K562 (cell line): ENCODE results near the gene CAB39. TPM values are rescaled to one million over a fixed set of nuclear protein-coding genes. Genes with fewer than 3 reads are reported as not detected.

Experiments
- ATAC-seq: fragments of 200-7000 bp; cut with Tn5 transposase; 3 replicates; pipeline ENCODE4 v1.9.1; 2020; ENCODE audit warnings: moderate library complexity
- BruUV-seq: library from RNA; stranded (reverse); fragments of 400-500 nt; replicated peaks from 2 replicates; lab custom pipeline; 2021; lab: Mats Ljungman, UMichigan
- CTCF ChIA-PET: fragments of 300-600 bp; formaldehyde crosslinking; extraction: SDS; loops from one replicate; lab custom pipeline; 2021; ENCODE audit warnings: low intra/inter-chr PET ratio; lab: Yijun Ruan, JAX
- POLR2A ChIA-PET: fragments of 300-600, 350-650 bp; sonication (Branson Sonifier 250); formaldehyde crosslinking; extraction: SDS; loops from one replicate; lab custom pipeline; 2021; ENCODE audit warnings: antibody characterized with exemption, inconsistent platforms; lab: Yijun Ruan, JAX
- DNase-seq, 4 experiments: peaks; one replicate each; pipeline versions ENCODE4 v3.0.0 to v3.0.0-alpha.2; 2011 to 2018; ENCODE audit warnings: low spot score in 3 of 4, mixed read lengths in 3 of 4; ENCODE audit errors: extremely low read depth in 1 of 4
- FAIRE-seq: peaks from 2 replicates; lab custom pipeline; 2011; peaks lifted over from hg19 to GRCh38; lab: Jason Lieb, UNC
- H2AFZ ChIP-seq: 2 replicates; pipeline ENCODE4 v1.6.0; 2011; ENCODE audit warnings: low read depth, low read length, control low read depth, inconsistent platforms
- H3K27ac ChIP-seq: fragments of 200-600 bp; 3 replicates; pipeline ENCODE4 v1.8.0; 2011; ENCODE audit warnings: low read depth, mild to moderate bottlenecking, control low read depth, inconsistent platforms, low read length, moderate library complexity, mixed read lengths; ENCODE audit errors: extremely low read depth
- H3K27me3 ChIP-seq, 2 experiments: fragments of 300-600 bp in 1 of 2; 2 replicates in 1 of 2; 3 replicates in 1 of 2; pipeline versions ENCODE4 v1.6.0 to v1.8.0; 2011; ENCODE audit warnings: inconsistent platforms in 2 of 2, low read length in 2 of 2, mild to moderate bottlenecking in 1 of 2, mixed read lengths in 1 of 2, moderate library complexity in 1 of 2; ENCODE audit not compliant: control insufficient read depth in 2 of 2, insufficient read depth in 2 of 2
- H3K36me3 ChIP-seq: fragments of 300-600 bp; 3 replicates; pipeline ENCODE4 v1.8.0; 2011; ENCODE audit warnings: mild to moderate bottlenecking, low read length, inconsistent platforms; ENCODE audit not compliant: control insufficient read depth, insufficient read depth
- H3K4me1 ChIP-seq, 2 experiments: fragments of 200-600 bp in 1 of 2; replicated peaks in 1 of 2; 2 replicates in 1 of 2; 3 replicates in 1 of 2; pipeline versions ENCODE4 v1.5.1 to v1.8.0; 2011; ENCODE audit warnings: inconsistent platforms in 2 of 2, low read length in 2 of 2, mild to moderate bottlenecking in 1 of 2, mixed read lengths in 1 of 2, moderate library complexity in 1 of 2; ENCODE audit not compliant: control insufficient read depth in 2 of 2, insufficient read depth in 2 of 2
- H3K4me2 ChIP-seq: 2 replicates; pipeline ENCODE4 v1.6.1; 2011; ENCODE audit warnings: low read length, control low read depth, inconsistent platforms, mixed read lengths; ENCODE audit not compliant: insufficient read depth
- H3K4me3 ChIP-seq: fragments of 200-600 bp; sonication (generic), shearing (Covaris generic); 2 replicates; pipeline ENCODE4 v1.5.1; 2016; ENCODE audit warnings: control low read depth, inconsistent platforms
- H3K79me2 ChIP-seq: fragments of 200-600 bp; 3 replicates; pipeline ENCODE4 v1.8.0; 2011; ENCODE audit warnings: low read length, inconsistent platforms; ENCODE audit not compliant: control insufficient read depth, insufficient read depth
- H3K9ac ChIP-seq, 2 experiments: 2 replicates each; pipeline versions ENCODE4 v1.6.0 to v1.6.1; 2011; ENCODE audit warnings: low read depth in 2 of 2, low read length in 2 of 2, control low read depth in 1 of 2, inconsistent platforms in 1 of 2, mild to moderate bottlenecking in 1 of 2, mixed read lengths in 1 of 2; ENCODE audit not compliant: insufficient read depth in 1 of 2
- H3K9me1 ChIP-seq: one replicate; pipeline ENCODE4 v1.6.0; 2011; ENCODE audit warnings: inconsistent platforms, mild to moderate bottlenecking, low read length, moderate library complexity; ENCODE audit not compliant: control insufficient read depth, insufficient read depth
- H3K9me3 ChIP-seq: replicated peaks from 2 replicates; pipeline ENCODE4 v1.5.1; 2011; ENCODE audit warnings: low read depth, low read length, inconsistent platforms; ENCODE audit not compliant: control insufficient read depth, insufficient read depth
- H4K20me1 ChIP-seq: replicated peaks from 2 replicates; pipeline ENCODE4 v1.6.1; 2011; ENCODE audit warnings: low read length, inconsistent platforms, mixed read lengths; ENCODE audit not compliant: control insufficient read depth, insufficient read depth
- CHAMP1 ChIP-seq: fragments of 450-650 bp; IDR thresholded peaks from 2 replicates; pipeline ENCODE4 v1.6.1; 2016; ENCODE audit warnings: mild to moderate bottlenecking
- EHMT2 ChIP-seq: fragments of 450-650 bp; IDR thresholded peaks from 2 replicates; pipeline ENCODE4 v1.6.1; 2018; ENCODE audit warnings: antibody characterized with exemption
- ETS2 ChIP-seq: IDR thresholded peaks from 2 replicates; pipeline ENCODE4 v1.6.1; 2016; ENCODE audit warnings: borderline replicate concordance, missing genetic modification characterization, mild to moderate bottlenecking, moderate library complexity, missing compliant biosample characterization; ENCODE audit not compliant: poor library complexity, severe bottlenecking
- MEF2A ChIP-seq: IDR thresholded peaks from 2 replicates; pipeline ENCODE4 v1.6.1; 2011; ENCODE audit warnings: low read depth, mild to moderate bottlenecking, low read length, moderate library complexity; ENCODE audit not compliant: control insufficient read depth
- PCBP2 ChIP-seq: fragments of 200-400 bp; formaldehyde crosslinking; IDR thresholded peaks from 2 replicates; pipeline ENCODE4 v1.6.1; 2018; ENCODE audit warnings: low read length, low read depth, mild to moderate bottlenecking, moderate library complexity; ENCODE audit not compliant: poor library complexity, severe bottlenecking
- PHF21A ChIP-seq: fragments of 450-650 bp; IDR thresholded peaks from 2 replicates; pipeline ENCODE4 v1.6.1; 2017; ENCODE audit warnings: low read depth, borderline replicate concordance
- PPARD ChIP-seq: fragments of 250-450 bp; sonication (Bioruptor Pico); IDR thresholded peaks from 2 replicates; pipeline ENCODE4 v1.8.0; 2022; ENCODE audit warnings: inconsistent platforms, mild to moderate bottlenecking, moderate library complexity
- PTBP1 ChIP-seq: fragments of 200-400 bp; formaldehyde crosslinking; IDR thresholded peaks from 2 replicates; pipeline ENCODE4 v1.6.1; 2017; ENCODE audit warnings: low read depth, low read length
- TBP ChIP-seq: optimal IDR thresholded peaks from 2 replicates; pipeline ENCODE3; 2011; ENCODE audit warnings: low read depth, low read length, improper control_type of control experiment
- ZNF3 ChIP-seq: fragments of 250-450 bp; sonication (Bioruptor Pico); IDR thresholded peaks from 2 replicates; pipeline ENCODE4 v1.5.0; 2021; ENCODE audit warnings: mild to moderate bottlenecking, moderate library complexity
- ZNF583 ChIP-seq: fragments of 250-450 bp; sonication (Bioruptor Pico); IDR thresholded peaks from 2 replicates; pipeline ENCODE4 v1.4.0; 2020
- WGBS: fragments of 100-300 bp; shearing (Covaris generic); methylation state at CpG from one replicate; pipeline ENCODE4 v1.1.6; 2016; ENCODE audit warnings: low coverage, mixed read lengths; ENCODE audit not compliant: insufficient coverage; ENCODE audit errors: missing lambda C conversion rate; 5-methylcytosine and 5-hydroxymethylcytosine counted together
- in situ Hi-C: fragments of 300-500 bp; cut with MboI; formaldehyde crosslinking; loops from 4 replicates; pipeline ENCODE4 v1.15.0; 2018; ENCODE audit warnings: inconsistent platforms, mixed read lengths
- intact Hi-C: fragments of 100-400 bp; cut with micrococcal nuclease; formaldehyde crosslinking; loops from 2 replicates; pipeline ENCODE4 v1.14.2; 2022
- polyA plus RNA-seq, 8 experiments: library from polyadenylated mRNA; depleted of rRNA in 4 of 8; stranded (reverse) in 5 of 8; unstranded in 3 of 8; fragments of >200 nt; fragmentation: Nextera tagmentation in 2 of 8; fragmentation: Illumina TruSeq in 1 of 8; extraction: Ambion mirVana in 2 of 8; extraction: Trizol in 1 of 8; gene quantifications; 2 replicates each; pipeline versions ENCODE4 v1.2.1 to v1.2.3, GENCODE V29; 2011 to 2014; ENCODE audit warnings: inconsistent platforms in 1 of 8, missing spikeins in 1 of 8
- total RNA-seq, 7 experiments: library from RNA; depleted of rRNA in 6 of 7; stranded (reverse); fragments of >200 nt in 6 of 7; fragmentation: Illumina TruSeq in 2 of 7; extraction: Trizol in 2 of 7; gene quantifications; 2 replicates each; pipeline versions ENCODE4 v1.2.1 to v1.2.3, GENCODE V29; 2011 to 2021; ENCODE audit warnings: low replicate concordance in 1 of 7

Gene CAB39
- total and polyA plus RNA-seq, 9 of the 15 experiments (the other 6 are each of a cell fraction or from before 2014, with no cell fraction given) = 27.2 to 94.4 (median 70.1) TPM

GRCh38 chr2:230827774-230828271 lies 115.2 kb downstream of the CAB39 start:
- Histone ChIP-seq H4K20me1 (no peaks in the 10 kb centered on the region), H3K4me1 (peaks cover 0 to 16% of the 10 kb centered on the region in 2 experiments; a peak in 3 of 5 replicates), H3K4me2 (no peak overlapping the region), H3K9ac (no peak overlapping the region; a peak in 1 of 4 replicates), H3K27me3 (peaks cover 3 to 29% of the 10 kb centered on the region in 2 experiments; a peak in 2 of 5 replicates), H2AFZ (0 out of 2 replicates have a peak overlapping the region, but pooled peaks have one; percentile 32), H3K27ac (no peak overlapping the region), H3K36me3 (no peaks in the 10 kb centered on the region), H3K9me1 (no peaks in the 10 kb centered on the region), H3K79me2 (no peaks in the 10 kb centered on the region), H3K4me3 (no peak overlapping the region), H3K9me3 (no peaks in the 10 kb centered on the region)
- ChIA-PET CTCF (interaction anchor here (0.6 kb wide), 1 partner anchor 366 kb away, joined by 3 read pairs; no protein-coding TSS in a partner anchor), POLR2A (interaction anchor here (0.7 kb wide), 1 partner anchor 423 kb away, joined by 5 read pairs; no protein-coding TSS in a partner anchor)
- WGBS = 56% methylated on average over 17 of the region's 36 CpGs
- FAIRE-seq (no peak), DNase-seq (no peak), ATAC-seq (no peak)
- TF ChIP-seq EHMT2 = no peak
- TF ChIP-seq ZNF583 (CRISPR knock-in tag) = no peak
- no peak for TF ChIP-seq CHAMP1
- no peak for TF ChIP-seq ETS2 (tag)
- no peak for TF ChIP-seq PTBP1
- TF ChIP-seq MEF2A = no peak
- no peak for TF ChIP-seq TBP
- TF ChIP-seq PHF21A = no peak
- TF ChIP-seq PPARD (CRISPR knock-in tag) = no peak
- TF ChIP-seq PCBP2 = no peak
- TF ChIP-seq ZNF3 (CRISPR knock-in tag) = no peak
- BruUV-seq = no TSS peak
- intact Hi-C loops (no loop called here), in situ Hi-C loops (loop anchor here (10.0 kb wide), 1 partner anchor 157 kb away; no protein-coding TSS in a partner anchor)
